Stimulated activated CD4-positive, alpha-beta T cell treated with anti-CD3 and anti-CD28 coated beads, Interleukin-2, amount 100 ng/mL, for 4 hours (primary cell): ENCODE measurements around the gene ZNF407.

Source experiments
- DNase-seq: peaks from one replicate; pipeline ENCODE4 v3.0.0-alpha.2; 2020; ENCODE audit warnings: low read depth

The ZNF407 gene

GRCh38 chr18:74589021-74589420, 8.6 kb upstream of the ZNF407 start:
- no peak for DNase-seq

DNA sequence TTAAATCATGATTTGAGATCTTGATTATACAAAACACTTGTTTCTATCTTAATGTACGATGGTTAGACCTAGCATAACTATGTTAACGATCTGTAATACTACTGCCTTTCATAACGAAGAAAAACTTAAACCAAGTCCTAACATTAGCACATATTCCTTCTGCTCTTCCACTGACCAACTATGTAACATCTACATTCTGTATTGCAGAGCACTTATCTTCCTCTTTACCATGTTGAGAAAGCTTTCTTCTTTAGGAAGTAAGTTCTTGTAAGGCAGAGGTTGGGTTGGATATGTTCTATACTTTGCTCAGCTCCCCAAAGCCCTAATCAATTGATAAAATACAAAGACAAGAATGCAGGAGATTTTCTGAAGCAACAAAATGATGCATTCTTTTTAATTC, 7.9 kb upstream of the ZNF407 start:
- DNase-seq, result no peak

DNA sequence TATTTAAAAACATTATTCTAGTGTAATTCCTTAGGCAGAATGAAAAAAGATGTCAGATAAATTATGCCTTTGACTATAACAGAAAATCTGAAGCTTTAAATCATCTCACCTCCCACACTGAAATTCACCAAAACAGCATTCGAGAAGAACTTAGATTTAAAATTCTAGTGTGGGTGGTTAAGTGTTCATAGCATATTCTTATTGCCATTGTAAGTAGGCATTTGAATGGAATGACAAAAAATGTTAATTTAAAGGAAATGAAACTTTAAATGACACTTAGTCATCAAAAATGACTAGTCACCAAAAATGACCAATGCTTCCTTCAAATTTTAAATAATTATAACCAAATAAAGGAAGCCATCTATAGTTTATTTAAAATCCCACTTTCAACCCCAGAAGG, 7.0 kb upstream of the ZNF407 start:
- no peak for DNase-seq

DNA sequence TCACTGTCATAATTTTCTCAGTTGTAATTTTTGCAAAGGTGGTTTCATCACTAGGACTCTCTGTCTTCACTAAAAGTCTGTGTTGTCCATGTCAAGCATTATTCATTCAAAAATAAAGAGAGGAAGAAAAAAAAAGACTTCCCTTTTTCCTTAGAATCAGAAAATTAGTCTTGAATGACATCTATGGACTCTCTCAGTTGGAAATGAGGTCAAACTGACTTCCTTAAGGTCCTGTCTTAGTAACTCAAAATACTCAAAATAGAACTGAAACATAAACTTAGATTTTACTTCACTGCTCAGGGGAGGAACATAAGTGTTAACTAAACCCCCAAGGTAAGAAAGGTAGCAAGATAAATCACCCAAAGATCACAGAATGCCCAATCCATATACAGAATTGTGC, 2.2 kb upstream of the ZNF407 start:
- no peak for DNase-seq

DNA sequence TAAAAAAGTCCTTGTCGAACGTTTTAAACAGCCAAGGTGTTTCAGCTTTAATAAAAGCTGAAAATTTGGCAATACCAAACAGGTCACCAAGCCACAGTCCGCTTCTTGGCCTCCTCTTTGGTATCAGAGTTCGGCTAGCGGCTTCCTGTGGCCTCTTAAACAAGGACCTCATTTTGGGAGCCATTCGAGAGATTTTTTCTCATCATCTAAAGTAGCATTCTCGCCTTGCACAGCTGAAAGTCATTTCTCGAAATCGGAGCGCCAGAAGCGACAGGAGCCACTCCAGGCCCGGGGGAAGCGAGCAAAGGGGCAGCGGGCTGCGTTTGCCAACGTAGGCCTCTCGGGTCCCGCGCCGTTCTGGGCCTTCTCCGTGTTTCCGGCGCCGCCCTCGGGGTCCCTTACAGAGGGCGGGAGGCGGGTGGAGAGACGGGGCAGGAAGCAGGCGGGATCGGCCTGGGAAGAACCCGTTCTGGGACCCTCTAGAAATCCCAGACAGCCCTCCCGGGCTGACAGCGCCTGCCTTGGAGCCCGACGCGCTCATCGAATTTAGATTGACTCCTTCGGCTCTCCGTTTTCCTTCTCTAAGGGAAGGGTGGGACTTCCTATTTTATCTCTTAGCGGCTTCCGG, 522 bp upstream of the ZNF407 start:
- DNase-seq, result peak; percentile 49

- DNase-seq, result peak; percentile 54
Measured at GRCh38 chr18:74598350-74599001, 806 bp downstream of the ZNF407 start.

DNA sequence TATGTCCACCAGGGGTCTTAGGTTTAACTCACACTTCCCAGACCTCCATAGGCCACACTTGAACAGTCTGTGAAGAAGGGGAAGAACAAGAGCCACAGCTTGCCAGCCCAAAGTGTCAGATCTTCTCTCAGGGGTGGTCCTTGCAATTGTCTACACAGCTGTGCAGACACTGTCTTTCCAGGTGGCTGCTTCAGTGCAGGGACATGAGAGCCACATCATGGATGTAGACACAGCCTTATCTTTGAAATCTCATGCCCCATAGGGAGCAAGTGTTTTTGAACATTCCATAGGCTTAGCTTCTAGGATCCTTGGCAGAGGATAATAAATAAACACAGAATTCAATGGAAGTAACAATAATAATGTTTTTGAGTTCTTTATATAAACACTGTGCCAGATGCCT, 6.7 kb downstream of the ZNF407 start:
- no peak for DNase-seq

- no peak for DNase-seq
Measured at GRCh38 chr18:74604774-74605173, 7.1 kb downstream of the ZNF407 start.

DNA sequence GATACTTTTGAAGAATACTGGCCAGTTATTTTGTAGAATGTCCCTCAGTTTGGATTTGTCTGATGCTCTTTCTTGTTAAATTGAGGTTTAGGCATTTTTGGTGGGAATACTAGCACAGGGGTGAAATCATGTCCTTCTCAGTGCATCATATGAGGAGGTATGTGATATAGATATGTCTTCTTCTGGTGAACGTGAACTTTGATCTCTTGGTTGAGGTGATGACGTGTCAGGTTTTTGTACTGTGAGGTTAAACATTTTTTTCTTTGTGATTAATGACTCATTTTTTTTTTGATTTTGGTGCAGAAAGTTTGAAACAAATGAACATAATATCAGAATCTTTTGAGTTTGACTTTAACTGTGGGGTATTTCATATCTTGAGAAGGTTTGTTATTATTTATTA, 11.0 kb downstream of the ZNF407 start:
- DNase-seq, result no peak

DNA sequence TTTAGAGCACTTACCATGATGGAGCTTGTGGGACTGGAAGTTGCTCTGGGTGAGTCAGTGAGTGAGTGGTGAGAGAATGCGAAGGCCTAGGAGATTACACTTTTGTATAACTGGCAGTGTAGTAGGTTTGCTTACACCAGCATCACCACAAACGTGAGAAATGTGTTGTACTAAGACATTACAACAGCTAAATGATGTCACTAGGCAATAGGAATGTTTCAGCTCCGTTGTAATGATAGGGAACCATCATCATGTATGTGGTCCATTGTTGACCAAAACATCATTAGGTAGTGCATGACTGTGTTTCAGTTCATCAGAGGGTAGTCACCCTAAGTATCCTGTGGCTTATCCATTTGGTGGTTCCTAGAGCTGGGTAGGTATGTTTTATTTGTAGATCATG, 11.9 kb downstream of the ZNF407 start:
- no peak for DNase-seq

DNA sequence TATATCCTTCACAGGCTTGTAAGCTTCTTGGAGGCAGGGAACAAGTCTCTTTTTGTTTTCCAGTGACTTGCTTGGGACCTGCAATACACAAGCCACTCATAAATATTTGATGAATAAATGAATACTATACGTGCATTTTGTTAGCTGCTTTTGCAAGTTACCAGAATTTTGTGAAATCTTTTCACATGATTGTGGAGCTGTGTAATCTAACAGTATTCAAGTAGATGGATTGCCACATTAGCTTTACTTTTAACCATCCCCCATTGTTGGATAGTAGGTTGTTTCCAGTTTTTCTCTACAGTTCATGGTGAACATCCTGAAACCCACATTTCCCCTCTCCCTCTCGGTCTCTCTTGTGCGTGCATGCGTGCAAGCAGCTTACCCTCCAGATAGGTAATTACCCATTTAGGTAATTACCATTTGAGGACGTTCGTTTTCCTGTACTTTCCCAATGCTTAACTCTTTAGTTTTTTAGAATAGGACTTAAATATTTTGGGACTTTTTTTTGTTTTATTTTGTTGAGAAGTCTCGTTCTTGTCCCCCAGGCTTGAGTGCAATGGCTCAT, 12.5 kb downstream of the ZNF407 start:
- no peak for DNase-seq

GRCh38 chr18:74610860-74611259, 13.2 kb downstream of the ZNF407 start:
- DNase-seq, result no peak

GRCh38 chr18:74611765-74612164, 14.1 kb downstream of the ZNF407 start:
- DNase-seq, result no peak

DNA sequence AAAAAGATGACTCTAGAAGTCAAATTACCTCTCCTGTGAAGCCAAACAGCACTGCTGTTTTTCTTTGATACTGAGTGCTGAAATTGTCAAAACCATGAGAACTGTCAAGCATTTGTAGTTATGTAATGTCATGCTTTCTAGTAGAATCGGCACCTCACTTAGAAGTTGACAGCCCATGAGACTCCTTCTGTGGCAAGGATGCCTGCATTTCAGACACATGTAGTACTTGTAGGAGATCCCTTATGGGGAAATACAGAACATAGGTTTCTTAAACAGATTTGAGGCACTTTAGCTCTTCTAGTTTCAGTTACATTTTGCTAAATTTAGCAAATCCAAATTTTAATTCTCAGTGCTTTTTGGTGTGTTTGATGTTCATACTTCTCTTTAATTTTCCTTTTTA, 15.7 kb downstream of the ZNF407 start:
- DNase-seq, result no peak

GRCh38 chr18:74616494-74616893, 18.8 kb downstream of the ZNF407 start:
- no peak for DNase-seq

DNA sequence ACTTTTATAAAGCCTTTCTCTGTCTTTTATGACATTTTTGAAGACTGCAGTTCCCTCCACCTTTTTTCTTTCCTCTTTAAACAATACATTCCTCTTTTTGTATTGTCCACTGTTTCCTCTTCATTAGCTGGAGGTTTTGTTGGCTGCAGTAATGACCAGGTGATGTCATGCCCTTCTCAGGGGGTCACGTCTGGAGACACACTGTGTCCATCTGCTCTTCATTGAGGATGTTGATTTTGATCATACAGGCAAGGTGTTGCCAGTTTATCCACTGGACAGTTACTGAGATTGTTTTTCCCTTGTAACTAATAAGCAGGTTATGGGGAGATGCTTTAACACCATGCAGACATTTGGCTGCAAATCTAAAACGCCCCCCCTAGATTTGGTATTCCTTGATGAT, 19.8 kb downstream of the ZNF407 start:
- no peak for DNase-seq

DNA sequence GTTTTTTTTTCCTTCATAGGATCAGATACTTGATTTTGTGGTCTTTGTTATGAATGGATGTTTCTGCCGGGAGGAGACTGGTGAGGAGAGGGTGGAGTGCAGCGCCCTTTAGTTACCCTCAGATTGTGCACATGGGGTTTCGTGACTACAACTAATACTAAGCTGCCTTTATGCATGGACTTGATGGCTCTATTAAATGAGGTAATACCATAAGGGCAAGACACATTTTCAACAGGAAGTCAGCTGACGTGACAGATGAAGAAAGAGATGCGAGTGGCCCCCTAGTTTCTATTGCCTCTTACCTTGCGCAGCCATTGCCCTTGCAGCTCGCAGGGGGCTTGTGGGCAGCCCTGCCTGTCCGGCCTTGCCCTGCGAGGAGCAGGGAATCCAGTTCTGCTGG, 24.4 kb downstream of the ZNF407 start:
- DNase-seq, result no peak

GRCh38 chr18:74623047-74623816, 25.6 kb downstream of the ZNF407 start:
- no peak for DNase-seq

DNA sequence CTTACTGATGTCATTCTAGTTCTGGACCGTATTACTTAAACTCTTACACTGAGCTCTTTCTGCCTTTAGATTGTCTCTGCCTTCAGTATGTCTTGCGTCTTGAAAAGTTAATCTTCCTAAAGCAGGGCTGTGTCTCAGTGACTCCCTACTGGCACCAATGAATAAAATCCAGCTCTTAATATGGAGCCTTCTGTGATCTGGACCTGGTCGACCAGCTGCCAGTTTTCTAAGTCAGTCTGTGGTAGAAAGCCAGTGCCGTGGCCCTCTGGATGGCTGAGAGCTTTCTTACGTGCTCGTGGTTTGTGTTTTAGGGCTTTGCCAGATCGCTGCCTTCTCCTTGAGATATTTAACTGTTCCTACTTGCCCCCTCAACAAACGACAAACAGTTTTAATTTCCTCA, 26.8 kb downstream of the ZNF407 start:
- no peak for DNase-seq

GRCh38 chr18:74625157-74625556, 27.5 kb downstream of the ZNF407 start:
- DNase-seq, result no peak

DNA sequence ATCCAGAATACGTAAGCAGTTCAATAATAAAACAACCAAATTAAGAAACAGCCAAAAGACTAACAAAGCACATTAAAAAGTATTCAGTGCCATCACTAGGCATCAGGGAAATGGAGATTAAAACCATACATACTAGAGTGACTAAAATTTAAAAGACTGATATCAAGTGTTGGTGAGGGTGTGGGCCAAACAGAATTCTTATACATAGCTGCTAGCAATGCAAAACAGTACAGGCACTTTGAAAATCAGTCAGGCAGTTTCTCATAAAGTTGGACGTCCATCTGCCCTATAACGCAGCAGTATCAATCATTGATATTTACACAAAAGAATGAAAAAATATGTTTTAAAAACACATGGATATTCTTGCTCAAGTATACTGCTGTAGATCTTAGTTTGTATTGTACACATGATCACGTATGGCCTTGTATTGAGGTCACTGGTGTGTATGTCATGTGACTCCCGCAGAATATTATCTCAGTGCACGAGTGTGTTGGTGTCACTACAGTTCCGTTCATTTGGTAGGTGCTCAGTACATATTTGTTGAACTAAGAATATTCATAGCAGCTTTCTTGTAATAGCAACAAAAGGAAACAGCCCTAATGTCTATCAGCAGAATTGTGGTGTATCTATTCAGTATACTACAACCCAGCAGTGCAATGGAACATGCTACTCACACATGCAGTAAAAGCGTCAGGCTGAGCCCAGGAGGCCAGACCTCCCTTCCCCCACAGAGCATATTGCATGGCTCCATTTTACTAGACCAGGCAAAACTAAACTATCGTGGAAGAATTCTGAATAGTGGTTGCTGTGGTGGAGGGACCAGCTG, 28.6 kb downstream of the ZNF407 start:
- no peak for DNase-seq

DNA sequence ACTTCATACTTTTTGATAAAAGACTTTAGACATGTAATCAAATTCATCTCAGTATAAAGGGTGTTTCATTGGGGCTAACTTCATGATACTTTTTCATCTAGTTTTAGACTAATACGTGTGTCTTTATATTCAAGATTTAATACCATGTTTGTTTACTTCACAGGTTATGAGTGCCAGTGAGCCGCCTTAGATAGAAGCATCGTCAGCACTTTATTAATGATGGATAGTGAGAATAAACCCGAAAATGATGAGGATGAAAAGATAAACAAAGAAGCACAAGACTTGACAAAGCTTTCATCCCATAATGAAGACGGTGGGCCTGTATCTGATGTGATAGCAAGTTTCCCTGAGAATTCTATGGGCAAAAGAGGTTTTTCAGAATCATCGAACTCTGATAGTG, 33.1 kb downstream of the ZNF407 start:
- no peak for DNase-seq
